ENCODE results near the gene TBC1D4. TPM values are rescaled to one million over a fixed set of nuclear protein-coding genes. Genes with fewer than 3 reads are reported as not detected.

The TBC1D4 gene
- total and polyA plus RNA-seq, 9 of the 15 experiments (the other 6 are each of a cell fraction or from before 2014, with no cell fraction given) = 2.8 to 12.3 (median 7.0) TPM

DNA sequence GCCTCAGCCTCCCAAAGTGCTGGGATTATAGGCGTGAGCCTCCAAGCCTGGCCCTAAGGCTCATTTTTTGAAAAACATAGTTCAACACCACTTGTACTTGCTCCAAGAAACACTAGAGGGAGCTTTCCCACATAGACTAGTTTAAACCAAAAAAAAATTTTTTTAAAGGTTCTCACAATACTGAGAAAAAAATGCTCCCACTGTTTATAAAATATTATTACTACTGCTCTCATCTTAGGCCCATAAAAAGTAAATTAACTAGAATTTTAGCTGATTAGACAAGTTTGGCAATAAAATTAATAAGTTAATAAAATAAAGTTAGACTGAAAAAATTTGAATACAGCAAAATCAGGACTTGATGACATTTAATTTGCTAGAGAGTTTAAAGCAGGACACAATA is 109.5 kb downstream of the TBC1D4 start:
- H2AFZ ChIP-seq (ENCODE audit: low read depth, low read length) = no peak overlapping the region
- ATAC-seq (peak; percentile 83), FAIRE-seq (no peak), DNase-seq (ENCODE audit: extremely low read depth in 1 of 4, low spot score in 3 of 4) (peak; percentile 13 to 38 (median 22))
- POLR2A ChIA-PET = interaction anchor here (0.5 to 1.2 kb wide), 2 partner anchors 54 to 177 kb away, joined by 3 read pairs; partner anchors contain the start of gene UCHL3
- H4K20me1 ChIP-seq (replicated peaks; ENCODE audit: control insufficient read depth, insufficient read depth, low read length) = no peaks in the 10 kb centered on the region
- no CpG with 5 or more reads among the region's 1 CpG for WGBS (ENCODE audit: insufficient coverage, low coverage, missing lambda C conversion rate)
- no TSS peak for BruUV-seq (replicated peaks)
- CTCF ChIA-PET (ENCODE audit: low intra/inter-chr PET ratio) = interaction anchor here (1.0 to 1.4 kb wide), 2 partner anchors 109 to 110 kb away, joined by 3 read pairs; partner anchors contain the start of gene TBC1D4
- H3K4me2 ChIP-seq (ENCODE audit: insufficient read depth, low read length) = no peak overlapping the region
- H3K4me1 ChIP-seq (replicated peaks in 1 of 2; ENCODE audit: control insufficient read depth in 2 of 2, insufficient read depth in 2 of 2, low read length in 2 of 2) = peaks cover 0 to 15% of the 10 kb centered on the region in 2 experiments; a peak in 3 of 5 replicates
- intact Hi-C loops (cut with micrococcal nuclease) (loop anchor here (5.0 kb wide), 2 partner anchors 60 to 165 kb away; partner anchors contain the start of gene COMMD6), in situ Hi-C loops (cut with MboI) (no loop called here)
- H3K4me3 ChIP-seq = no peak overlapping the region
- no peaks in the 10 kb centered on the region for H3K27me3 ChIP-seq (ENCODE audit: control insufficient read depth in 2 of 2, insufficient read depth in 2 of 2, low read length in 2 of 2)
- no peaks in the 10 kb centered on the region for H3K36me3 ChIP-seq (ENCODE audit: control insufficient read depth, insufficient read depth, low read length)
- peaks cover 13% of the 10 kb centered on the region; the same call in 2 of the 3 replicates for H3K79me2 ChIP-seq (ENCODE audit: control insufficient read depth, insufficient read depth, low read length)
- no peaks in the 10 kb centered on the region for H3K9me3 ChIP-seq (replicated peaks; ENCODE audit: control insufficient read depth, insufficient read depth, low read depth, low read length)
- H3K9ac ChIP-seq (ENCODE audit: insufficient read depth in 1 of 2, low read depth in 2 of 2, low read length in 2 of 2) = peak overlapping the region in 1 of 2 experiments; percentile 30; a peak in 1 of 4 replicates
- H3K27ac ChIP-seq (ENCODE audit: extremely low read depth, low read depth, low read length) = peak overlapping the region; percentile 41; the same call in 2 of the 3 replicates
- no peaks in the 10 kb centered on the region for H3K9me1 ChIP-seq (ENCODE audit: control insufficient read depth, insufficient read depth, low read length)
- TF ChIP-seq RAD21 (CRISPR knock-in tag; conservative IDR thresholded peaks at IDR 0.05 in 1 of 2, IDR thresholded peaks at IDR 0.05 in 1 of 2) = peak; percentile 40 to 53
- TF ChIP-seq ETV5 (CRISPR knock-in tag; IDR thresholded peaks at IDR 0.05; ENCODE audit: low read depth) = no peak
- peak; percentile 8; the same call in 1 of the 2 replicates for TF ChIP-seq MAFF (IDR thresholded peaks at IDR 0.05; ENCODE audit: low read length)
- TF ChIP-seq CBX5 (IDR thresholded peaks at IDR 0.05; ENCODE audit: borderline replicate concordance, low read depth) = no peak
- peak; percentile 71; the same call in 1 of the 2 replicates for TF ChIP-seq ZNF384 (IDR thresholded peaks at IDR 0.05; ENCODE audit: low read depth, low read length)
- TF ChIP-seq, protein P1, sequence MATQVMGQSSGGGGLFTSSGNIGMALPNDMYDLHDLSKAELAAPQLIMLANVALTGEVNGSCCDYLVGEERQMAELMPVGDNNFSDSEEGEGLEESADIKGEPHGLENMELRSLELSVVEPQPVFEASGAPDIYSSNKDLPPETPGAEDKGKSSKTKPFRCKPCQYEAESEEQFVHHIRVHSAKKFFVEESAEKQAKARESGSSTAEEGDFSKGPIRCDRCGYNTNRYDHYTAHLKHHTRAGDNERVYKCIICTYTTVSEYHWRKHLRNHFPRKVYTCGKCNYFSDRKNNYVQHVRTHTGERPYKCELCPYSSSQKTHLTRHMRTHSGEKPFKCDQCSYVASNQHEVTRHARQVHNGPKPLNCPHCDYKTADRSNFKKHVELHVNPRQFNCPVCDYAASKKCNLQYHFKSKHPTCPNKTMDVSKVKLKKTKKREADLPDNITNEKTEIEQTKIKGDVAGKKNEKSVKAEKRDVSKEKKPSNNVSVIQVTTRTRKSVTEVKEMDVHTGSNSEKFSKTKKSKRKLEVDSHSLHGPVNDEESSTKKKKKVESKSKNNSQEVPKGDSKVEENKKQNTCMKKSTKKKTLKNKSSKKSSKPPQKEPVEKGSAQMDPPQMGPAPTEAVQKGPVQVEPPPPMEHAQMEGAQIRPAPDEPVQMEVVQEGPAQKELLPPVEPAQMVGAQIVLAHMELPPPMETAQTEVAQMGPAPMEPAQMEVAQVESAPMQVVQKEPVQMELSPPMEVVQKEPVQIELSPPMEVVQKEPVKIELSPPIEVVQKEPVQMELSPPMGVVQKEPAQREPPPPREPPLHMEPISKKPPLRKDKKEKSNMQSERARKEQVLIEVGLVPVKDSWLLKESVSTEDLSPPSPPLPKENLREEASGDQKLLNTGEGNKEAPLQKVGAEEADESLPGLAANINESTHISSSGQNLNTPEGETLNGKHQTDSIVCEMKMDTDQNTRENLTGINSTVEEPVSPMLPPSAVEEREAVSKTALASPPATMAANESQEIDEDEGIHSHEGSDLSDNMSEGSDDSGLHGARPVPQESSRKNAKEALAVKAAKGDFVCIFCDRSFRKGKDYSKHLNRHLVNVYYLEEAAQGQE (IDR thresholded peaks at IDR 0.05; ENCODE audit: borderline replicate concordance) = peak; percentile 13; the same call in 1 of the 2 replicates
- TF ChIP-seq, protein P1 (CRISPR knock-in tag; IDR thresholded peaks at IDR 0.05; ENCODE audit: low read depth) = no peak

All from K562 (cell line).